GM12875 (cell line): ENCODE measurements around the gene NUP93.

ENCODE experiments used
- H3K4me3 ChIP-seq: one replicate; pipeline ENCODE4 v1.5.1; 2011; ENCODE audit warnings: low read depth, low read length, control low read depth
- TF ChIP-seq, protein P1 (sequence below): IDR thresholded peaks from 2 replicates; pipeline ENCODE4 v1.5.1; 2011; ENCODE audit warnings: low read depth, mild to moderate bottlenecking, control low read depth, inconsistent platforms, low read length, moderate library complexity, borderline replicate concordance; ENCODE audit not compliant: insufficient read depth

The NUP93 gene

DNA sequence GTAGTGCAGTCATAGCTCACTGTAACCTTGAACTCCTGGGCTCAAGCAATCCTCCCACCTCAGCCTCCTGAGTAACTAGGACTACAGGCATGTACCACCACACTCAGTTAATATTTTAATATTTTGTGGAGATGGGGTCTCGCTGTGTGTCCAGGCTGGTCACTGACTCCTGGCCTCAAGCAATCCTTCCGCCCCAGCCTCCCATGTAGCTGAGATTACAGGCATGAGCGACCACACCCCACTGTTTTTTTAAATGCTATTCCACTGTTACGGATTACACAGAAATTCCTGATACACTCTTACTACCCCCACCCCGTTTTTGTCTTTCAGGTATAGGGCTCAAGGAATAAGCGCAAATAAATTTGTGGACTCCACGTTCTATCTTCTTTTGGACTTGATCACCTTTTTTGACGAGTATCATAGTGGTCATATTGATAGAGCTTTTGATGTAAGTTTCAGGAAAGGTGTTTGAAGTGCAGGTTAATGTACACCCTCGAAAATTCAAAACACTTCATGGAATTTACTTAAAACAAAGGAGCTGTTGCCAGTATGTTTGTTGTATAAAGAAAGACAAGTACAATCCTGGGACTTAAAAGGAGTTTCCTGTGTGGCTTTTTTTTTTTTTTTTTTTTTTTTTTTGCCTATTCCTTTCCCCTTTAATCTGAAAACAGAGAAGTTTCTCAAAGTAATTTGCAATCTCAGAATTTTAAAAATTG is 108.9 kb downstream of the NUP93 start:
- TF ChIP-seq, protein P1, sequence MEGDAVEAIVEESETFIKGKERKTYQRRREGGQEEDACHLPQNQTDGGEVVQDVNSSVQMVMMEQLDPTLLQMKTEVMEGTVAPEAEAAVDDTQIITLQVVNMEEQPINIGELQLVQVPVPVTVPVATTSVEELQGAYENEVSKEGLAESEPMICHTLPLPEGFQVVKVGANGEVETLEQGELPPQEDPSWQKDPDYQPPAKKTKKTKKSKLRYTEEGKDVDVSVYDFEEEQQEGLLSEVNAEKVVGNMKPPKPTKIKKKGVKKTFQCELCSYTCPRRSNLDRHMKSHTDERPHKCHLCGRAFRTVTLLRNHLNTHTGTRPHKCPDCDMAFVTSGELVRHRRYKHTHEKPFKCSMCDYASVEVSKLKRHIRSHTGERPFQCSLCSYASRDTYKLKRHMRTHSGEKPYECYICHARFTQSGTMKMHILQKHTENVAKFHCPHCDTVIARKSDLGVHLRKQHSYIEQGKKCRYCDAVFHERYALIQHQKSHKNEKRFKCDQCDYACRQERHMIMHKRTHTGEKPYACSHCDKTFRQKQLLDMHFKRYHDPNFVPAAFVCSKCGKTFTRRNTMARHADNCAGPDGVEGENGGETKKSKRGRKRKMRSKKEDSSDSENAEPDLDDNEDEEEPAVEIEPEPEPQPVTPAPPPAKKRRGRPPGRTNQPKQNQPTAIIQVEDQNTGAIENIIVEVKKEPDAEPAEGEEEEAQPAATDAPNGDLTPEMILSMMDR: no peak
- no peak overlapping the region for H3K4me3 ChIP-seq

DNA sequence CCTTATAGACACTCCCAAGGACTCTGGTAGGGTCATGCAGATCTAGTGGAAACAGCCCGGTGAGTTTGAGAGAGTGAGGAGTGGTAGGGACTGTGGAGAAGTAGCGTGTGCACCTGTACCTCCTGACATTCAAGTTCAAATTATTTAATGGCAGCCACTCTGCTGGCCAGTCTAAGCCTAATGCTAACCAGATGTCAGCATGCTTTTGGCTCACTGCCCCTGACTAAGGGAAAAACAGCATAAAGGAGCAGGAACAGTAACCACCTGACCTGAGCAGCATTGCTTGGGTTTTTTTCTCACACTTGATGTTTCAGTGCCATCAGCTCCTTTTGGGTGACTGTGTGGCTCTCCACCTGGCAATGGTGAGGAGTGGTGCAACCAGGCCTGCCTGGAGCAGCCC is 111.3 kb downstream of the NUP93 start:
- H3K4me3 ChIP-seq: no peak overlapping the region
- TF ChIP-seq, protein P1: no peak

DNA sequence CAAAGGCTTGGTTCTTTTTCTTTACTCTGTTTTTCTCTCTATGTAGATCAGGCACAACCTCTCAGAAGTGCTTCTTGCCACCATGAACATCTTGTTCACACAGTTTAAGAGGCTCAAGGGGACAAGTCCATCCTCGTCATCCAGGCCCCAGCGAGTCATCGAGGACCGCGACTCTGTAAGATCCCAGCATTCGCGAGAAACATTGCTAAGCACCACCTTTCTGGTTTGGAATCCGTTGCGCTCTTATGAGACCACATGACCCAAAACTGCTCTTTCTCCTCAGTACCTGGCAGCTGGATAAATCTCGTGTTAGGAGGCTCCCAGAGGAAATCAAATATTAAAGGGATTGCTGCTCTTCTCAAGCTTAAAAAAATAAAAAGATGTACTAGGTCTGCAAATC is 111.7 kb downstream of the NUP93 start:
- TF ChIP-seq, protein P1: no peak
- H3K4me3 ChIP-seq: no peak overlapping the region

DNA sequence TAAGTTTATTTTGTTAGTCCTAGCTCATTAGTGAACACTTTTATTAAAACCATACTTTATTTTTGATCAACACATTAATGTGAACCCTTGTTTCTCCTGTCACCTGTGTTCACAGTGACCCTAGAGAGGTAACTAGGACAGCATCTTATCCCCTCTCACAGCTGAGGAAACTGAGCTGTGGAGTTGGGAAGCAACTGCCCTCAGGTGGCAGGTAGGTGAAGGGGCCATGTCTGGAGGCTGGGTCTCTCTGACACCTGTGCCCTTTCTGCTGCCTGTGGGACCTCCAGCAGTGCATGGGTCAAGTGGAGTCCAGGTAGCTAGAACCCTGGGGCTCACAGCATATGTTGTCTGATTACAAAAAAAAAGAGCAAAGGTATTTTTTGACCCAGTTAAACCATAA is 112.2 kb downstream of the NUP93 start:
- TF ChIP-seq, protein P1: no peak
- no peak overlapping the region for H3K4me3 ChIP-seq

DNA sequence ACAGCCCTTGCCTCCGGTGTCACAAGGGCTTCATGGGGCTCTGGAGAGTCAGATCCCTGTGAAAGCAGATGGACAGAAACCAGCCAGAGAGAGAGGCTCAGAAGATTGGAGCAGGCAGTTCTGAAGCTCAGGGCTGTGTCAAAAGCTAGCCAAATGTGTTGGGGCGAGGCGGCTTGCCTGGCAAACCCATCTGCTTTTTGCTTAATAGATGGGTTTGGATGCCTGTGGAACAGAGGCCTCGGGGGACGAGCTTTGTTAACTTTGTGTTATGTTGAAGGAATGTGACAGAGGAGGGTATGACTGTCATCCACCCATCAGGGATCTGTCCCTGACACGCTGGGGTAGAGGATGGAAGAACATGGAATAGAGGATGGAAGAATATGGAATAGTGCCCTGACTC is 114.1 kb downstream of the NUP93 start:
- TF ChIP-seq, protein P1: no peak
- H3K4me3 ChIP-seq: no peak overlapping the region

DNA sequence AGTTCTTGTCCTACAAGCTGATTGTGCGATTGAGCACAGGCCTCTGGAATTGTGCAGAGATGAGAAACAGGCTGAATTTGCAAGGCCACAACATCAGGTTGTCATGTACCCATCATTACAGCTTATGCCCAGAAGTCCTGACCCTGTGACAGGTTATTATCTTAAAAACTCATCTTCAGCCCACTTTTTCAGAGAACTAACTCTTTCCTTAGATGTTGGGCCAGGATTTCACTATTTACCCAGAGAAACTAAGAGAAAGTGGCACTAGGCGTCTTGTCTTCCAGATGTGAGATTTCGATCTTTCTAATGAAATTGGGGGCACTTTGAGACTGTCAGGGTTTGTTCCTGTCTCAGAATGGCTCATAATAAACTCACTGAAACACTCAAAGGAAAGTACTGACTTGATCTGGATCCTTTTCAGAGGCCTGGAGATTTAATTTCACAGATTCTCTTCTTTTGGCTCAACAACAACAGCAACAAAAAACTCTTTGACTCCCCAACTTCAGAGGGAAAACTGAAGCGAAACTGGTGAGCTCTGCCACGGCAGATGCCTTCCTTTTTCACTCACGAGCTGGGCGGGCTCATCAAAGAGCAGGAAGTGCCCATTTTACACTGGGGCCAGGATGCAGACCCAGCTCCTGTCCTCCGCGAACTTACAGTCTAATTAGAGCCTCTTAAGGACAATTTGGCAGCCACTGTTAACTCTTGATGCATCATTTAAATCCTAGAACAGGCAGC is 117.4 kb downstream of the NUP93 start:
- H3K4me3 ChIP-seq: no peak overlapping the region
- TF ChIP-seq, protein P1: no peak
